Left lung (tissue), 10 donors: ENCODE measurements around the gene LSM2. TPM values are rescaled to one million over a fixed set of nuclear protein-coding genes. Genes with fewer than 3 reads are reported as not detected.

Experiments used
- ATAC-seq: fragments of 200-7000 bp; cut with Tn5 transposase; one replicate; pipeline ENCODE4 v1.9.1; 2020; ENCODE audit warnings: moderate library complexity
- DNase-seq, 4 donors: peaks; one replicate each; pipeline ENCODE4 v3.0.0-alpha.2; 2013 to 2020
- H3K27ac ChIP-seq, 2 donors: fragments of 200-600 bp; sonication (generic) in 1 of 2; one replicate each; pipeline versions ENCODE4 v1.5.0 to v1.8.0; 2020 to 2021
- H3K27me3 ChIP-seq, 2 donors: fragments of 200-600 bp; sonication (generic) in 1 of 2; one replicate each; pipeline versions ENCODE4 v1.5.0 to v1.8.0; 2020 to 2021
- H3K36me3 ChIP-seq, 2 donors: fragments of 200-600 bp; sonication (generic) in 1 of 2; one replicate each; pipeline versions ENCODE4 v1.5.0 to v1.8.0; 2020 to 2021
- H3K4me1 ChIP-seq, 2 donors: fragments of 200-600 bp; one replicate each; pipeline ENCODE4 v1.8.0; 2021
- H3K4me3 ChIP-seq, 2 donors: fragments of 200-600 bp; sonication (generic) in 1 of 2; one replicate each; pipeline versions ENCODE4 v1.5.0 to v1.8.0; 2020 to 2021; ENCODE audit warnings: mild to moderate bottlenecking in 1 of 2
- H3K9me3 ChIP-seq, 2 donors: fragments of 200-600 bp; sonication (generic) in 1 of 2; one replicate each; pipeline versions ENCODE4 v1.5.0 to v1.8.0; 2020 to 2021
- CTCF ChIP-seq, 2 donors: fragments of 200-600 bp; sonication (generic) in 1 of 2; IDR thresholded peaks; one replicate each; pipeline versions ENCODE4 v1.5.0 to v1.8.0; 2021; ENCODE audit warnings: antibody characterized with exemption in 2 of 2
- intact Hi-C, 2 donors: fragments of 100-400 bp; cut with DNase I; formaldehyde crosslinking; loops; one replicate each; pipeline versions ENCODE4 v1.11.2 to v1.14.2; 2022
- polyA plus RNA-seq, 6 donors: library from polyadenylated mRNA; unstranded; fragments of 120-200 nt; gene quantifications; one replicate each; pipeline ENCODE4 v1.2.1, GENCODE V29; 2013; ENCODE audit not compliant: insufficient read length in 6 of 6
- total RNA-seq, 2 donors: library from RNA; stranded (reverse); fragmentation: NEBNext Ultra II Directional; extraction: Animal tissue kit (Norgen Biotek cat#: 25700); gene quantifications; one replicate each; pipeline ENCODE4 v1.2.1, GENCODE V29; 2021
- donor health status: DM: no; HTN: yes; CAD: no.
- donor health status: DM: no; HTN: no; CAD: no.

The LSM2 gene
- total and polyA plus RNA-seq, 8 donors: 38.7 to 88.5 (median 81.7) TPM

DNA sequence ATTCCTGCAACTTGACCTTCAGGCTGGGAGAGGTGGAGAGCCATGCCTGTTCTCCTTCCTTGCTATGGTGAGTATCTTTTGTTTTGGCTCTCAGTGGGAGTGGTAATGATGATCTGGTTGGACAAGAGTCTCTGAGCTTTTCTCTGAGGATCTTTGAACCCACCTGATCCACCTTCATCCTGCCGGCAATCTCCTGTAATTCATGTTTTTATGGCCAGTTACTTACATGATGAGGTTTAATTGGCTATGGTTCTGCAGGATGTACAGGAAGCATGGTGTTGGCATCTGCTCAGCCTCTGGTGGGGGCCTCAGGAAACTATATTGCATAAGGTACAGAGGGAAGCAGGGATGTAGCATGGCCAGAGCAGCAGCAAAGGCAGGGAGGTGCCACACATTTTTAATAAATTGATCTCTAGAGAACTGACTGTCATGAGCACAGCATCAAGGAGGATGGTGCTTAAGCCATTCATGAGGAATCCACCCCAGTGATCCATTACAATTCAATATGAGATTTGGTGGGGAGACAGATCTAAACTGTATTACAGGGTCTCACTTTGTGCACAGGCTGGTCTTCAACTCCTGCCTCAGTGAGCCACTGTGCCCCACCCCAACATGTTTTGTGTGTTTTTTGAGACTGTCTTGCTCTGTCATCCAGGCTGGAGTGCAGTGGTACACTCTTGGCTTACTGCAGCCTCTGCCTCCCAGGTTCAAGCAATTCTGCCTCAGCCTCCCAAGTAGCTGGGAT lies 30.8 kb upstream of the LSM2 start:
- Histone ChIP-seq H3K36me3 (peaks cover 0 to 57% of the 10 kb centered on the region in 2 donors), H3K4me3 (peak overlapping the region; percentile 87 to 95), H3K27me3 (no peaks in the 10 kb centered on the region), H3K27ac (peak overlapping the region; percentile 62 to 92), H3K9me3 (no peaks in the 10 kb centered on the region), H3K4me1 (peaks cover 35 to 65% of the 10 kb centered on the region in 2 donors)
- intact Hi-C loops: no loop called here
- TF ChIP-seq CTCF (IDR thresholded peaks at IDR 0.05): no peak
- ATAC-seq: no peak
- DNase-seq: no peak

GRCh38 chr6:31836474-31837368 lies 30.0 kb upstream of the LSM2 start:
- Histone ChIP-seq H3K4me1 (peaks cover 38 to 73% of the 10 kb centered on the region in 2 donors), H3K36me3 (peaks cover 0 to 50% of the 10 kb centered on the region in 2 donors), H3K9me3 (no peaks in the 10 kb centered on the region), H3K27ac (peak overlapping the region; percentile 62 to 92), H3K4me3 (peak overlapping the region; percentile 87 to 95), H3K27me3 (no peaks in the 10 kb centered on the region)
- intact Hi-C loops: no loop called here
- no peak for DNase-seq
- no peak for ATAC-seq
- no peak for TF ChIP-seq CTCF (IDR thresholded peaks at IDR 0.05)

GRCh38 chr6:31836047-31836473 lies 29.3 kb upstream of the LSM2 start:
- Histone ChIP-seq H3K27me3 (no peaks in the 10 kb centered on the region), H3K36me3 (peaks cover 0 to 44% of the 10 kb centered on the region in 2 donors), H3K9me3 (no peaks in the 10 kb centered on the region), H3K4me1 (peaks cover 45 to 80% of the 10 kb centered on the region in 2 donors), H3K4me3 (peak overlapping the region; percentile 87 to 95), H3K27ac (peak overlapping the region; percentile 62 to 92)
- TF ChIP-seq CTCF (IDR thresholded peaks at IDR 0.05): no peak
- intact Hi-C loops: no loop called here
- ATAC-seq (no peak), DNase-seq (peak in 1 of 4 donors; percentile 46)

GRCh38 chr6:31834367-31835250 lies 27.8 kb upstream of the LSM2 start:
- intact Hi-C loops: no loop called here

More at GRCh38 chr6:31834367-31835250, 27.8 kb upstream of the LSM2 start:
- H3K9me3 ChIP-seq: no peaks in the 10 kb centered on the region
- no peak for TF ChIP-seq CTCF (IDR thresholded peaks at IDR 0.05)
- H3K27ac ChIP-seq: peak overlapping the region; percentile 92 to 94
- peaks cover 0 to 29% of the 10 kb centered on the region in 2 donors for H3K36me3 ChIP-seq
- ATAC-seq (peak; percentile 75), DNase-seq (peak; percentile 89 to 96 (median 94))
- no peaks in the 10 kb centered on the region for H3K27me3 ChIP-seq
- peak overlapping the region; percentile 87 to 95 for H3K4me3 ChIP-seq
- peaks cover 48 to 80% of the 10 kb centered on the region in 2 donors for H3K4me1 ChIP-seq
